Measurements from ENCODE around the gene HDAC7.

The HDAC7 gene

DNA sequence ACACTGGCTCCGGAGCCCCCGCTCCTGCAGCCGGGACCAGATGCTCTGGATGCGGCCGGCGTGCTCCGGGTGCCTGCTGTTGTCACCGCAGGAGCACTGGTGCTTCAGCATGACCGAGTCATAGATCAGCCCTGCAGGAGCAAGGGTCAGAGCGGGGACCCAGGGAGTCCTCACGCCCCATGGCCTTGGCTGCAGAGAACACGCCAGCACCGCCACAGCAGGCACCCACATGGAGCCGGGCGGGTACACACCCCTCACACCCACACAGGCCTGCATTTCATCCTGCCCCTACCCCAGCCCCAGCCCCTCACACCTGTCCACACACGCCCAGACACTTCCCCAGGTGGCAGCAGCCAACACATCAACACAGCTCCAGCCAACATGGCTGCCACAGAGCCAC lies 27.8 kb downstream of the HDAC7 start:
- DNase-seq: no peak

- DNase-seq: no peak
Observed at GRCh38 chr12:47791351-47791746, 28.4 kb downstream of the HDAC7 start.

GRCh38 chr12:47790676-47791350 lies 28.9 kb downstream of the HDAC7 start:
- no peak for DNase-seq

- DNase-seq: no peak
Observed at GRCh38 chr12:47789712-47790489, 29.8 kb downstream of the HDAC7 start.

GRCh38 chr12:47789141-47789540 lies 30.6 kb downstream of the HDAC7 start:
- no peak for DNase-seq

DNA sequence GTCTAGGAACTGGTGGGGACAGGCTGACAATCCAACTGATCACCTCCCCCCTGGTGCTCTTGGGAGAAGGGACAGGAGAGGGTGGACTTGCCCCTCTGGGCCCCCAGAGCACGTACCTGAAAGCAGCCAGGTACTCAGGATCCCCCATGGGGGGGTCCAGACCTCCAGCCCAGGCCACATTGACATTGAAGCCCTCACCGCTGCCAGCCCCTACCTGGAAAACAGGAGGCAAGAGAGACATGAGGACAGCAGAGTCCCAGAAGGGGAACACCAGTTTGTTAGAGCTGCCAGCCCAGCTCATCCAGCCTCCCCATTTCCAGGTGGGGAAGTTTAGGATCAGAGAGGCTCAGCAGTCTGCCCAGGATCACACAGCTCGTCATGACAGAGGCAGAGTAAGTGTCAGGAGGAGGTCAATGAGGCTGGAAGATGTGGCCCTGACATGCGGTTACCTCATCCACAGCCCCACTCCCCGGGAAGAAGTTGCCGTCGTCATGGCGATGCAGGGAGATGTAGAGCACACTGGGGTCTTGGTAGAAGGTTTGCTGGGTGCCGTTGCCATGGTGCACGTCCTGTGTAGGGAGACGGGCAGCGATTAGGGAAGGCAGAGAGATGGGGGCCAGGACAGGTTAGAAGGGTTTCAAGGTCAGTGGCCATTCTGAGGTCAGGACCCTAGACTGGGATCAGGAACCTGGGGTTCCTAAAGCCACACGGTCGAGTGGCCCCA lies 31.9 kb downstream of the HDAC7 start:
- DNase-seq: no peak

DNA sequence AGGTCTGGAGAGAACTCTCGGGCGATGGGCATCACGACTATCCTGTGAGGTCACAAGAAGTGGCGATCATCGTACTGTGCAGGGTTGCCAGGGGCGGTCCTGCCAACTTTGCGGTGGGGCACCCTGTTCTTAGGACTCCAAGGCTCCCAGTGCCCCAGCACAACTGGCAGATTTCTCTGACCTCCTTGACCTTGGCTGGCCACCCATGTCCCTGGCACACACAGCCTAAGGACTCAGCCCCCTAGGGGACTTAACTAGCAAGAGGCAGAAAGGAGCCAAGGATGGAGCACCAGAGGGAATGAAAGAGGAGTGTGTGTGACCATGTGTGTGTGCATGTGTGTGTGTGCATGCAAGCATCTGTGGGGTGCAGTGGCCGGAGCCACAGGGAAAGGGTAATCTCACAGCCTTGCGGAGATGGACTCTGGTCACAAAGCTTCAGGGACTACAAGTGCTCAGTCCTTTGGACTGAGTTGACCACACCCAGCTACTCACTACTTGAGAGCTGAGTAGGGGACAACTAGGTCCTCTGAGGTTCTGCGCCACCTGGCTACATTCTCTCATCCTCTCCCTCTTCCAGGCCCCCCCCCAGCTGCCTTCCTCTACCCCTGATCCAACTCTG lies 32.9 kb downstream of the HDAC7 start:
- no peak for DNase-seq

- DNase-seq: no peak
Observed at GRCh38 chr12:47785887-47786661, 33.6 kb downstream of the HDAC7 start.

DNA sequence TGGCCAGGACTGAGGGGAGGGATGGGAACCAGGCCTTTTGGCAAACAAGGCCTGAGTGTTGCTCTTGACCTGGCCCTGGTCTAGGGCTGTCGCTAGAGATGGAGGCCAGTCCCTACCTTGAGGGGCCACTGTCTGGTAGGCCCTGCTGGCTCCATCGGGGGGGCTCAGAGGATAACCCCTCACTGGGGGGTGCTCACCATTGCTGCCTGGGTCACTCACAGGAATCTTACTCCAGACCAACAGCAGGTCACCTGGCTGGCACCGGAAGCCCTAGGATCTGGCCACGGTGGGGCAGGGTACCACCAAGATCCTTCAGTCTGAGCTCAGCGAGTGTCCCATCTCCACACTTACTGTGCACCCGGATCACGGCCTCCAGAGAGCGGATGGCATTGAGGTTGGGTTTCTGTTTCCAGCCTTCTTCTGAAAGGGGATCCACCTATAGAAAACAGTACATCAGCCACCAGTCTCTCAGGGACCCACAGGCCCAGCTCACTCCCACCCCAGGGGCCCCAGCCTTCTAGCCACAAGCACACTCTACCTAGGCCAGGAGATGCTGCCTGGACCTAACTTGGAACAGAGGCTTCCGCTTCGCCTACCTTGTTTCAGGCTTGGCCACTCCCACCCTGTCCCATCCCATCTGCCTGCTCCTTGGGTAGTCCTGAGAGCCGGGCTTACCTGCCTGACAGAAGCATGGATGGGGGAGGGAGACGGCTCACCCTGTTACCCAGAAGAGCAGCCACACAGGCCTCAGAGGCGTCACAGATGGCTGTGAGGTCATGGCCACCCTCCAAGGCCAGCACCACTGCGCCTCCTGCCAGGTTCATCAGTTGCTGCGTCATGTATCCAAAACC lies 34.4 kb downstream of the HDAC7 start:
- no peak for DNase-seq

DNA sequence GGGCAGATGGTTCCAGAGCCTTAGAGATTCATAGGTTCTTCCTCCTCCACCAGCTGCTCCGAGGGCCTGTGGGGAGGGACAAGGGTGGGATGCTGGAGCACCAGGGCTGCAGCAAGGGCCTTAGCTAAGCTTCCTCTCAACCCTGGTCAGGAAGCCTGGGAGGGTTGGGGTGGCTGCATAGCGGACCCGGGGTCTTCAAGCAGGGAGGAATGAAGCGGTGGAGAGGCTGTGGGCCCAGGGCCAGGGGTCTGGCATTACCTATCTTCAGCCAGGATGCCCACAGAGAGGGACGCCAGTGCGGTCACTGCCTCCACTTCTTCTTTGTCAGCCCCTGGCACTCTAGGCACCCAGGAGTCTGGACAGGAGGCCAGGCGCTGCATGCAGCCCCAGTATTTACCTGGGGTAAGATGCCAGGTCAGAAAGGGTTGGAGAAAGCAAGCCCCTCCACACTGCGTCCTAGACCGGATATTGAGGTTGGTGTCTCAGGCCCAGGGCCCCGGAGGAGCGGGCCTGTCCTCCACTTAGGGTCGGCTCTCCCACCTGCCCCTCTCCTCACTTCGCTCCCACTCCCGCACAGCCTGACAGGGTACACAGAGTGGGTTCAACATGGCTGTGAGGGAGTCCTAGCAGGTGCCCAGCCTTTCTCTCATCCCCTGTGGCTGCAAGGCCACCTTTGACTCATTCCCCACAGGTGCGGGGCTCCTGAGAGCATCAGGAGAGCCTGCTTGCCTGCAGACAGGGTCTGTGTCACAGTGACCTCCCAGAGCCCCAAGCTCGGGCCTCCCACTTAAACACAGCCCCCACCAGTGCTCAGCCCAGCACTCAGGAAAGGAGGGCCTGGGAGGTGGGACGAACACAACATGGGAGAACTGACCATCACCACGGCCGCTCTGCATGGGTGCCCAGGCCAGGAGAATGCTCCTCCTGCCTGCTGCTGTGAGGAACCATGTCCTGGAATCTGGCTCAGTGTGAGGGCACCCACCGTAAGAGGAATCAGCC lies 35.6 kb downstream of the HDAC7 start:
- DNase-seq: no peak

- DNase-seq: no peak
Observed at GRCh38 chr12:47783024-47783755, 36.5 kb downstream of the HDAC7 start.

- DNase-seq: no peak
Observed at GRCh38 chr12:47782372-47782770, 37.3 kb downstream of the HDAC7 start.

GRCh38 chr12:47781479-47782371 lies 38.0 kb downstream of the HDAC7 start:
- DNase-seq: no peak

DNA sequence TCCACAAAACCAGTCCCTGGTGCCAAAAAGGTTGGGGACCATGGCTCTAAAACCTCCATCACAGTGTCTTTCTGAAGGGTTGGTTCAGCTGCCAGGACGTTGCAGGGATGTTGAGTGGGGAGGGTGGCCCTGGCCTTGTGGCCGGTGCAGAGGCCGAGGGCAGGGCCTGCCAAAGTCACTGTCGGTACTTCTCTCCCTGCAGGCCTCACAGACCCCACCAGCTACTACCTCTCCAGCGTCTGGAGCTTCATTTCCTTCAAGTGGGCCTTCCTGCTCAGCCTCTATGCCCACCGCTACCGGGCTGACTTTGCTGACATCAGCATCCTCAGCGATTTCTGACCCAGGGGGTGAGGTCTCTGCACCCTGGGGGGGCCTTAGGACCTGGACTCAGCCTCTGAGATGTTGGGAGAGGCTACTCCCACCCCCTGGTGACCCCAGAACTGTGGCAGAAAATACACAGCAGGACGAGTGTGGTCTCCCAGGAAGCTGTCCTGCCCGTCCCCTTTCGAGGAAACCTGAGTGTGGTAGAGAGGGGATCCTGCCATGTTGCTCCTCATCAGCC lies 39.7 kb downstream of the HDAC7 start:
- DNase-seq: no peak

GRCh38 chr12:47779301-47779942 lies 40.3 kb downstream of the HDAC7 start:
- peak; percentile 83 for DNase-seq

- DNase-seq: no peak
Observed at GRCh38 chr12:47778881-47779280, 40.8 kb downstream of the HDAC7 start.

- DNase-seq: no peak
Observed at GRCh38 chr12:47777741-47778558, 41.8 kb downstream of the HDAC7 start.

Measured in CD4-positive, alpha-beta T cell treated with Interferon gamma for 1 hour (primary cell).